ENCODE data around the gene IER2.
"Not testable (repeated sequence)": the region's sequence is repeated elsewhere in the genome, so short reads cannot be mapped to it uniquely, and the experiment has no call there.

Gene IER2

GRCh38 chr19:13164343-13165161 lies 14.3 kb downstream of the IER2 start:
- no peak for DNase-seq (ENCODE audit: low read depth)
- no peak for TF ChIP-seq CTCF (IDR thresholded peaks at IDR 0.05; ENCODE audit: low read depth, low read length, missing control alignments)
- in situ Hi-C loops (cut with HindIII; ENCODE audit: low sequenced_read_pairs) = no loop called here
- no peak overlapping the region for H3K4me3 ChIP-seq (ENCODE audit: low read depth, low read length)

GRCh38 chr19:13165162-13165997 lies 15.2 kb downstream of the IER2 start:
- no peak for DNase-seq (ENCODE audit: low read depth)
- in situ Hi-C loops (cut with HindIII; ENCODE audit: low sequenced_read_pairs) = no loop called here
- no peak overlapping the region for H3K4me3 ChIP-seq (ENCODE audit: low read depth, low read length)
- TF ChIP-seq CTCF (IDR thresholded peaks at IDR 0.05; ENCODE audit: low read depth, low read length, missing control alignments) = no peak

GRCh38 chr19:13166151-13166550 lies 15.9 kb downstream of the IER2 start:
- H3K4me3 ChIP-seq (ENCODE audit: low read depth, low read length); in situ Hi-C loops (cut with HindIII; ENCODE audit: low sequenced_read_pairs): not testable (repeated sequence)

GRCh38 chr19:13169769-13170168 lies 19.6 kb downstream of the IER2 start:
- DNase-seq (ENCODE audit: low read depth) = no peak
- H3K4me3 ChIP-seq (ENCODE audit: low read depth, low read length) = no peak overlapping the region
- in situ Hi-C loops (cut with HindIII; ENCODE audit: low sequenced_read_pairs) = no loop called here
- TF ChIP-seq CTCF (IDR thresholded peaks at IDR 0.05; ENCODE audit: low read depth, low read length, missing control alignments) = no peak

More at GRCh38 chr19:13166151-13166550, 15.9 kb downstream of the IER2 start:
- not testable (repeated sequence) for DNase-seq (ENCODE audit: low read depth)

GRCh38 chr19:13171146-13171545 lies 20.9 kb downstream of the IER2 start:
- DNase-seq (ENCODE audit: low read depth) = no peak
- in situ Hi-C loops (cut with HindIII; ENCODE audit: low sequenced_read_pairs) = no loop called here
- H3K4me3 ChIP-seq (ENCODE audit: low read depth, low read length) = no peak overlapping the region
- TF ChIP-seq CTCF (IDR thresholded peaks at IDR 0.05; ENCODE audit: low read depth, low read length, missing control alignments) = no peak

- no peak for TF ChIP-seq CTCF (IDR thresholded peaks at IDR 0.05; ENCODE audit: low read depth, low read length, missing control alignments)
- in situ Hi-C loops (cut with HindIII; ENCODE audit: low sequenced_read_pairs) = no loop called here
- no peak overlapping the region for H3K4me3 ChIP-seq (ENCODE audit: low read depth, low read length)
- DNase-seq (ENCODE audit: low read depth) = no peak
Measured at GRCh38 chr19:13172346-13173138, 22.3 kb downstream of the IER2 start.

Measured in astrocyte of the cerebellum (primary cell).